ENCODE data around the gene BSPRY.
"Not testable (repeated sequence)": the region's sequence is repeated elsewhere in the genome, so short reads cannot be mapped to it uniquely, and the experiment has no call there.

Gene BSPRY

DNA sequence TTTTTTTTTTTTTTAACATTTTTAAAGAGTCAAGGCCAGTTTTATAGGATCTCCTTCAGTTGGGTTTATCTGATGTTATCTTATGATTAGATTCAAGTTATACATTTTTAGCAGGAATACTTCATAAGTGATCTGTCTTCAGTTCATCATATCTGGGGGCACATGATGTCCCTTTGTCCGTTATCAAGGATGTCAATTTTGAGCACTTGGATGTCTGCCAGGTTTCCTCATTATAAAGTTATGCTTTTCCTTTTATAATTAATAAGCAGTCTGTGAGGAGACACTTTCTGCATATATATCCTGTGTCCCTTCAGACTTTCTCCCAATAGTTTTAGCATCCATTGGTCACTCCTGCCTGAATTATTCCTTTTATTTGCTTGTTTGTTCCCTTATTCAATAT is 15.6 kb downstream of the BSPRY start:
- Histone ChIP-seq H3K4me2 (ENCODE audit: low read depth, low read length) (no peak overlapping the region), H3K36me3 (replicated peaks; ENCODE audit: insufficient read depth, low read length) (no peaks in the 10 kb centered on the region), H4K20me1 (ENCODE audit: insufficient read depth, low read length) (no peaks in the 10 kb centered on the region), H3K27ac (ENCODE audit: low read length) (no peak overlapping the region), H3K4me3 (ENCODE audit: low read length) (no peak overlapping the region), H3K27me3 (replicated peaks; ENCODE audit: insufficient read depth, low read length) (no peaks in the 10 kb centered on the region), H2AFZ (ENCODE audit: low read length) (no peak overlapping the region), H3K79me2 (ENCODE audit: low read length) (no peaks in the 10 kb centered on the region), H3K4me1 (ENCODE audit: low read length) (no peaks in the 10 kb centered on the region), H3K9me3 (replicated peaks; ENCODE audit: insufficient read depth, low read length) (no peaks in the 10 kb centered on the region), H3K9ac (ENCODE audit: low read length) (no peak overlapping the region), H3K9me2 (replicated peaks; ENCODE audit: insufficient read depth, low read length) (no peaks in the 10 kb centered on the region), H3F3A (ENCODE audit: insufficient read depth, low read length) (no peaks in the 10 kb centered on the region)
- DNase-seq: no peak
- TF ChIP-seq, protein P1, sequence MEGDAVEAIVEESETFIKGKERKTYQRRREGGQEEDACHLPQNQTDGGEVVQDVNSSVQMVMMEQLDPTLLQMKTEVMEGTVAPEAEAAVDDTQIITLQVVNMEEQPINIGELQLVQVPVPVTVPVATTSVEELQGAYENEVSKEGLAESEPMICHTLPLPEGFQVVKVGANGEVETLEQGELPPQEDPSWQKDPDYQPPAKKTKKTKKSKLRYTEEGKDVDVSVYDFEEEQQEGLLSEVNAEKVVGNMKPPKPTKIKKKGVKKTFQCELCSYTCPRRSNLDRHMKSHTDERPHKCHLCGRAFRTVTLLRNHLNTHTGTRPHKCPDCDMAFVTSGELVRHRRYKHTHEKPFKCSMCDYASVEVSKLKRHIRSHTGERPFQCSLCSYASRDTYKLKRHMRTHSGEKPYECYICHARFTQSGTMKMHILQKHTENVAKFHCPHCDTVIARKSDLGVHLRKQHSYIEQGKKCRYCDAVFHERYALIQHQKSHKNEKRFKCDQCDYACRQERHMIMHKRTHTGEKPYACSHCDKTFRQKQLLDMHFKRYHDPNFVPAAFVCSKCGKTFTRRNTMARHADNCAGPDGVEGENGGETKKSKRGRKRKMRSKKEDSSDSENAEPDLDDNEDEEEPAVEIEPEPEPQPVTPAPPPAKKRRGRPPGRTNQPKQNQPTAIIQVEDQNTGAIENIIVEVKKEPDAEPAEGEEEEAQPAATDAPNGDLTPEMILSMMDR (IDR thresholded peaks at IDR 0.05; ENCODE audit: low read length): no peak
- TF ChIP-seq EZH2 (optimal IDR thresholded peaks at IDR 0.05; ENCODE audit: low read depth, low read length) (no peak), EZH2phosphoT487 (IDR thresholded peaks at IDR 0.05; ENCODE audit: low read length) (no peak)

DNA sequence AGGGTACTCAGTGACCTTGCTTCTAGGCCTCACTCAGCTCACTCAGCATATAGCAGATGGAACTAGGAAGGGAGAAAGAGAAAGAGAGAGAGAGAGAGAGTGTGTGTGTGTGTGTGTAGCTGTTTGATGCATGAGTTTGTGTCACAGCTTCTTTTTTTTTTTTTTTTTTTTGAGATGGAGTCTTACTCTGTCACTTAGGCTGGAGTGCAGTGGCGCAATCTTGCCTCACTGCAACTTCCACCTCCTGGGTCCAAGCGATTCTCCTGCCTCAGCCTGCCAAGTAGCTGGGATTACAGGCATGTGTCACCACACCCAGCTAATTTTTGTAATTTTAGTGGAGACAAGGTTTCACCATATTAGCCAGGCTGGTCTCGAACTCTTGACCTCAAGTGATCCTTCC is 16.3 kb downstream of the BSPRY start:
- not testable (repeated sequence) for DNase-seq; H3K36me3 ChIP-seq (replicated peaks; ENCODE audit: insufficient read depth, low read length)

DNA sequence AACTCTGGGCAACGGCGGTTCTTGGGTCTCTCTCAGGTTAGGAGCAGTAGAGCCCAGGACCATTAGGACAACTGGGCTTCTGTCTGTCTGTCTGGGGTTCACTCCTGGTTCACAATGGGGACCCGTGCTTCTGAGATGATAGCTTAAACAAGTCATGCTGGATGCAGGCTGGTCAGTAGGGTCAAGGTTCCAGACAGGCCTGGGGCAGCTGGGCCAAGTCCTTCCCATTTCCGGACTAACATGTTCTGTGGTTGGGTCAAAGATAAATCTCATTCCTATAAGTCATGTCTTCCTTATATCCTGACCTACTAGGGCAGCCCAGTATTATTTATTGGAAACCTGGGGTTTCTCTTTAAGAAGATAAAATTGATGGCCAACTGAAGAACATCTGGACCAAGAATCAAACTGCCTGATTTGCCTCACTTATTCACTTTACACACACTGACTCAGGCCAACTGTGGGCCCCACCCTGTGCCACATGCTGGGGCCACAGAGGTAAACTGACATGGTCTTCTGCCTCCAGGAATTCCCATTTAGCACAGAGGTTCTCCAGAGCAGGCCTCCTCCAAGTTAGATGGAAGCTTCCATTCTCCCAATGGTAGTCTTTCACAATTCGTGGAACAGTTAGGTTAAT is 19.1 kb downstream of the BSPRY start:
- Histone ChIP-seq H3K9me3 (replicated peaks; ENCODE audit: insufficient read depth, low read length) (no peaks in the 10 kb centered on the region), H3K9me2 (replicated peaks; ENCODE audit: insufficient read depth, low read length) (no peaks in the 10 kb centered on the region), H3K36me3 (replicated peaks; ENCODE audit: insufficient read depth, low read length) (no peaks in the 10 kb centered on the region), H3K4me1 (ENCODE audit: low read length) (peaks cover 11% of the 10 kb centered on the region), H3K27ac (ENCODE audit: low read length) (no peak overlapping the region), H3F3A (ENCODE audit: insufficient read depth, low read length) (peaks cover 9% of the 10 kb centered on the region; the same call in 1 of the 2 replicates), H3K4me2 (ENCODE audit: low read depth, low read length) (no peak overlapping the region), H2AFZ (ENCODE audit: low read length) (no peak overlapping the region), H3K4me3 (ENCODE audit: low read length) (no peak overlapping the region), H3K27me3 (replicated peaks; ENCODE audit: insufficient read depth, low read length) (no peaks in the 10 kb centered on the region), H3K9ac (ENCODE audit: low read length) (no peak overlapping the region), H4K20me1 (ENCODE audit: insufficient read depth, low read length) (no peaks in the 10 kb centered on the region), H3K79me2 (ENCODE audit: low read length) (0 out of 2 replicates have a peak, but pooled peaks cover under 1% of the 10 kb centered on the region)
- TF ChIP-seq, protein P1 (IDR thresholded peaks at IDR 0.05; ENCODE audit: low read length): no peak
- TF ChIP-seq EZH2 (optimal IDR thresholded peaks at IDR 0.05; ENCODE audit: low read depth, low read length) (no peak), EZH2phosphoT487 (IDR thresholded peaks at IDR 0.05; ENCODE audit: low read length) (no peak)
- no peak for DNase-seq

More for the DNA sequence above, 16.3 kb downstream of the BSPRY start:
- not testable (repeated sequence) for H3K79me2 ChIP-seq (ENCODE audit: low read length); H3K9me2 ChIP-seq (replicated peaks; ENCODE audit: insufficient read depth, low read length); H3K27ac ChIP-seq (ENCODE audit: low read length); H3K4me1 ChIP-seq (ENCODE audit: low read length); H3F3A ChIP-seq (ENCODE audit: insufficient read depth, low read length); H4K20me1 ChIP-seq (ENCODE audit: insufficient read depth, low read length); H3K27me3 ChIP-seq (replicated peaks; ENCODE audit: insufficient read depth, low read length); H3K4me2 ChIP-seq (ENCODE audit: low read depth, low read length); H3K9me3 ChIP-seq (replicated peaks; ENCODE audit: insufficient read depth, low read length); H2AFZ ChIP-seq (ENCODE audit: low read length); H3K4me3 ChIP-seq (ENCODE audit: low read length); H3K9ac ChIP-seq (ENCODE audit: low read length)
